ENCODE measurements around the gene KRT83.
"Not testable (repeated sequence)": the region's sequence is repeated elsewhere in the genome, so short reads cannot be mapped to it uniquely, and the experiment has no call there.

Gene KRT83

GRCh38 chr12:52331039-52331438 is 9.8 kb upstream of the KRT83 start:
- no peak for DNase-seq

GRCh38 chr12:52327830-52328500 is 6.8 kb upstream of the KRT83 start:
- DNase-seq, result no peak

GRCh38 chr12:52327052-52327829 is 6.0 kb upstream of the KRT83 start:
- DNase-seq, result peak; percentile 82 to 84

- DNase-seq, result no peak
Measured at GRCh38 chr12:52324153-52324444, 2.9 kb upstream of the KRT83 start.

- no peak for DNase-seq
Measured at GRCh38 chr12:52323416-52324152, 2.4 kb upstream of the KRT83 start.

- DNase-seq, result no peak
Measured at GRCh38 chr12:52323001-52323400, 1.8 kb upstream of the KRT83 start.

GRCh38 chr12:52322069-52322468 is 871 bp upstream of the KRT83 start:
- no peak for DNase-seq

- DNase-seq, result no peak
Measured at GRCh38 chr12:52321418-52321817, 220 bp upstream of the KRT83 start.

- DNase-seq, result no peak
Measured at GRCh38 chr12:52319097-52319496, 2.1 kb downstream of the KRT83 start.

- DNase-seq, result no peak
Measured at GRCh38 chr12:52318241-52318990, 2.8 kb downstream of the KRT83 start.

- DNase-seq, result no peak
Measured at GRCh38 chr12:52317468-52318052, 3.6 kb downstream of the KRT83 start.

GRCh38 chr12:52316701-52317100 is 4.5 kb downstream of the KRT83 start:
- no peak for DNase-seq

- DNase-seq, result no peak
Measured at GRCh38 chr12:52316290-52316689, 4.9 kb downstream of the KRT83 start.

- DNase-seq, result not testable (repeated sequence)
Measured at GRCh38 chr12:52315721-52316120, 5.5 kb downstream of the KRT83 start.

- no peak for DNase-seq
Measured at GRCh38 chr12:52314511-52314910, 6.7 kb downstream of the KRT83 start.

GRCh38 chr12:52313926-52314325 is 7.3 kb downstream of the KRT83 start:
- no peak for DNase-seq

- DNase-seq, result no peak
Measured at GRCh38 chr12:52313461-52313860, 7.7 kb downstream of the KRT83 start.

- no peak for DNase-seq
Measured at GRCh38 chr12:52312086-52312485, 9.1 kb downstream of the KRT83 start.

GRCh38 chr12:52311285-52311648 is 9.9 kb downstream of the KRT83 start:
- DNase-seq, result no peak

- no peak for DNase-seq
Measured at GRCh38 chr12:52310622-52311284, 10.4 kb downstream of the KRT83 start.

GRCh38 chr12:52308806-52309425 is 12.3 kb downstream of the KRT83 start:
- DNase-seq, result no peak
